Occipital lobe (tissue), 2 donors: ENCODE measurements around the gene CANT1. TPM values are rescaled to one million over a fixed set of nuclear protein-coding genes. Genes with fewer than 3 reads are reported as not detected.

Experiments
- DNase-seq: peaks from one replicate; lab custom pipeline; 2025; lab: John Stamatoyannopoulos, UW
- total RNA-seq: library from RNA; depleted of rRNA; stranded (reverse); fragments of >200 nt; gene quantifications from one replicate; pipeline ENCODE4 v1.2.3, GENCODE V29; 2014

The CANT1 gene
- total RNA-seq, 1 donor from 2014 or later, result 13.1 TPM

DNA sequence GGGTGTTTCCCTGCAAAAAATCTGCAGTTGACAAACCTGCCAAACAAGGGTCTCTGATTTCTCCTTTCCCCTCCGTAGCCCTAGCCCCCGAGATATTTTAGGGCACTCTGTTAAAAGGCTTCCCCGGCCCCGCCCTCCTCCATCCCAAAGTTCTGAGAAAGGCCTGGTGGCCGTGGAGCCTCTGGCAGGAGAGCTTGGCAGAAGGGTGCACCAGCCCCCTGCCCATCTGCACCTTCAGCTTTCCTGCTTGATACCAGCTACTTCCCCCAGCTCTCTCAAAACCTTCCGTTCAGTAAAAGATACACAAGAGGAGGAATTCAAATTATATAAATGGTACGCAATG lies 711 bp upstream of the CANT1 start:
- DNase-seq, result no peak

DNA sequence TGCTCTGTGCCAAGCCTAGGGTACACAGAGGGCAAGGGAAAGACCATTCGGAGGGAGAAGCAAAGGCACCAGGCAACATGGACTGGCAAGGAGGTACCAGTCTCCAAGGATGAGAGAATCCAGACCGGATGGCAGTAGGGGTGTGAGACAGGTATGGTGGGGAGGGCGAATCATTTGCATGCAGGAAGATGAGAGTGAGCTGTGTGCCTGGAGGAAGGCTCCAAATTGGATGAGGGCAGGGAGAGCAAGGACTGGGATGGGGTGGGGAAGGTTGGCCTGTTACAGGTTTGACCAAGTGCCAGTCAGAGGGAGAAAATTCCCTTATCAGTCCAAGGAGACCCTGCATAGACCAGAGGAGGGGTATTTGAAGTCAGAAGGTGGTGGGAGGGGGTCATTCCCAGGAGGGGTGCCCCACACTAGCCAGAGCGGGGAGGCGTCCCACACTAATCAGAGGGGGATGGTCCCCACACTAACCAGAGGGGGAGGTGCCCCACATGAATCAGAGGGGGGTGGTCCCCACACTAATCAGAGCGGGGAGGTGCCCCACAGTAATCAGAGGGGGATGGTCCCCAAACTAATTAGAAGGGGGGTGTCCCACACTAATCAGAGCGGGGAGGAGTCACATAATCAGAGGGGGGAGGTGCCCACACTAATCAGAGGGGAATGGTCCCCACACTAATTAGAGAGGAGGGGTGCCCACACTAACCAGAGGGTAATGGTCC lies 737 bp downstream of the CANT1 start:
- no peak for DNase-seq

DNA sequence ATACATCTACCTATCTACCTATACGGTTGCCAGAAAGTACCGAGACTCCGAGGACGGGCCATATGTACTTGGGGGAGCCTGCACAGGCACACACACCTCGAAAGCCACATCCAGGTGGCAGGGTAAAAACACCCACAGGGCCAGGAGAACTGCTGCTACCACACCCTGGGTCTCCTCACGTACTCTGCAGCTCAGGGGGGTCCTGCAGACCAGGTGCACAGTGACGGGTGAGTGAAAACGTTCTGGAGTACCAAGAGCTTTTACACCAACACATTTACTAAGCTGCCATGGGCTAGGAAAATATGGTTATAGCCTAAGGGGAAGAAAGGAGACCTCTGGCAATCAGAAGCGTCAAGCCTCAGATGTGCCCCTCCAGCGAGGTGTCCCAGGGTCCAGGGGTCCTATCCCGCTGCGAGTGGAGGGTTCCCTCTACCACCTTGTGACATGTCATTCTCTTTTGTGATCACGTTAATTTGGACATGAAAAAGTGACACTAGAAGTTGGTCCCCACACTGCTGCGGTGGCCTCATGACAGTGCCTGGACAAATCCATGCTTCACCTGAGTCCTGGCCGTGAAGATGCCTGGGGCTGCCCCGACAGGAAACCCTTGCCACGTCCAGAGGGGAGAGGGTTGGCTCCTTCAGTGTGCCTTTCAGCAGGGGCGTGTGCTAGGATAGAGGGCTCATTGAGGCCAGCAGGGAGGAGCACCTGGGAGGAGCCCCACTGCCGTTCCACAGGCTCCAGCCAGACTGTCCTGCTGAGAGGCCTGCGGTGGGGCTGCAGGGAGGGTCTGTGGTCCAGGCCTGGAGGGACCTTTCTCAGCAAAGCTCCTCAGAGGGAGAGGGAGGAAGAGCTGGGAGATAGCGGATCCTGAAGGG lies 1.8 kb downstream of the CANT1 start:
- DNase-seq, result no peak

DNA sequence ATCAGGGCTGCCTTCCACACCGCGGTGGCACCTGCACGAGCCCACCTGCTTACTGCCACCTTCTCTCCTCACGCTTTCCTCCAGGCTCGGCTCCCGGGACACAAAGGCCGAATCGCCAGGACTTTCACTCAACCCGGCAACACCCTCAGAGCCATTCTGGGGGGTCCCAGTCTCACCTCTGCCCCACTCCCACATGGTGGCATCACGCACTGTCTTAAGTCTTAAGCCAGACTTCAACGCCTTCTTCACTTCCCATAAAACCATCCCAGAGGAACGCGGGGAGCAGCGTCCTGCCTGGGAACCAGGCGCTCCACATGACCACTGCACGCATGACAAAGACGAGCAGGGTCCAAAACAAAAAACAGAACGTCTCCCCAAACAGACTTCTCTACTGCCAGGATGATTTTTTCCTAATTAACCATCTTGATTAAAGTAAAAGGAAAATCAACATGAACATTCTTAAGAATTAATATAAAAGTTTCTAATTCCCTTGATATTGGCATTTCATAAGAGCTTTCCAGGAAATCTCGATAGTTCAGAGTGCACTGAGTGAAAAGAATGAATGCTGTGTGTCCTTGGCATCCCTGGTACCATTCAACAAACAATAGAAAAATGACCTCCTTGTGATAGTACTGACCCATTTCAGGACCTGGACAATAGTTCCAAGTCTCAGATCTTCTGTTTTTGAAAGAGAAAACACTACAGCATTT lies 2.6 kb downstream of the CANT1 start:
- no peak for DNase-seq

DNA sequence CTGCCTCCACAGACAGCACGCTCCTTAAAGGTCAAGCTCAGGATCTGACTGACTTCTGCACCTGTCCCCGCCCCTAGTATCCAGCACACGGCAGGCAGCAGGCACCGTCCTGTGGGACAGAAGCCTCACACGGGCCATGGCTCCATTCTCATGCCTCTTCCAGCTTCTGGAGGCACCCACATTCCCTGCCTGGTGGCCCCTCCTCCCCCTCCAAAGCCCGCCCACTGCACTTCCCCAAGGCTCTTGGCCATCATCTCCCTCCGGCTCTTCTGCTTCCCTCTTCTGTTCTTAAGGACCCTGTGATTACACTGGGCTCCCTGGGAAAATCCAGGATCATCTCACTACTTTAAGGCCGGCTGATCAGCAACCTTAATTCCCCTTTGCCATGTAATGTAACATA lies 3.5 kb downstream of the CANT1 start:
- DNase-seq, result no peak

DNA sequence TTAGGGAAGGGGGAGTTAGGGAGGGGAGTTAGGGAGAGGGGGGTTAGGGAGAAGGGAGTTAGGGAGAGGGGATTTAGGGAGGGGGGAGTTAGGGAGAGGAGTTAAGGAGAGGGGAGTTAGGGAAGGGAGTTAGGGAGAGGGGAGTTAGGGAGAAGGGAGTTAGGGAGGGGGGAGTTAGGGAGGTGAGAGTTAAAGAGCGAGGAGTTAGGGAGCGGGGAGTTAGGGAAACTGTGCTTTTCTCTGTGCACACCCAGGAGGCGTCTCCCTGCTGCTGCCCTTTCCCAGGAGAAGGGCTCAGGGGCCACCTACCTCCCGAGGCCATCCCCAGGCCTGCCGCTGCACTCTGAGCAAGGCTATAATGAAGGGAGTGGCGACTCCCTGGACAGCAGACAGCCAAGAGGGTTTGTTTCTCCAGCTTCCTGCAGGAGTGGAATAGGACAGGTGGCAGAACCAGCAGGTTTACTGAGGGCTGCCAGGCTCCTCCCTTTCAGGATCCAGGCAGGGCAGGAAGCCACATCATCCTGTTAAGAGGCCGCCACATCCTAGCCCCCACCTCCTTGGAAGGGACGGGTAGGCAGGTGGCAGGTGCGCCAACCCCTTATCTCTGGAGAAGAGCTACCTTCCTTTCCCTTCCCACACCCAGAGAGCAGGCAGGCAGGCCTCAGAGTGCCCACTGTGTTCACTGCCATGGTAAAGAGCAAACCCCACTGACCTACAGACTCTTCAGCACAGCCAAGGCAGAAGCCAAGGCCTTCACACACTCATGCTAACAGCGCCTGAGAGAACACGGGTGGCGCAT lies 4.3 kb downstream of the CANT1 start:
- DNase-seq, result no peak

DNA sequence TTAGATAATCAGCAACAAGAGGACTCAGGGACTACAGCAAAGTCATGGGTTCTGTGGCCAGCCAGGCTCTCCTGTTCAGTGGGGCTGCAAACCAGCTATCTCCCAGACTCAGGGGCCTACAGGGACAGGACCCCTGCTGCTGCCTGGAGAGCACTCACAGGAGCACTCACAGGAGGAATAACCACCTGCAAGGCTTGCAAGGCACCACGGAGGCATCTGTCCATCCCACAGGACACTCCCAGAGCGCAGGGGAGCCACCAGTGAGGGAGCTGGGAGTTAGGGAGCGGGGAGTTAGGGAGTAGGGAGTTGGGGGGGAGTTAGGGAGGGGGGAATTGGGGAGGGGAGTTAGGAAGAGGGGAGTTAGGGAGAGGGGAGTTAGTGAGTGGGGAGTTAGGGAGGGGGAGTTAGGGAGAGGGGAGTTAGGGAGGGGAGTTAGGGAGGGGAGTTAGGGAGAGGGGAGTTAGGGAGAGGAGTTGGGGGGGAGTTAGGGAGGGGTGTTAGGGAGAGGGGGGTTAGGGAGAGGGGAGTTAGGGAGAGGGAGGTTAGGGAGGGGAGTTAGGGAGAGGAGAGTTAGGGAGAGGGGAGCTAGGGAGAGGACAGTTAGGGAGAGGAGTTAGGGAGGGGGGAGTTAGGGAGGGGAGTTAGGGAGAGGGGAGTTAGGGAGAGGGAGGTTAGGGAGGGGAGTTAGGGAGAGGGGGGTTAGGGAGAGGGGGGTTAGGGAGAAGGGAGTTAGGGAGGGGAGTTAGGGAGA lies 5.7 kb downstream of the CANT1 start:
- DNase-seq, result no peak

DNA sequence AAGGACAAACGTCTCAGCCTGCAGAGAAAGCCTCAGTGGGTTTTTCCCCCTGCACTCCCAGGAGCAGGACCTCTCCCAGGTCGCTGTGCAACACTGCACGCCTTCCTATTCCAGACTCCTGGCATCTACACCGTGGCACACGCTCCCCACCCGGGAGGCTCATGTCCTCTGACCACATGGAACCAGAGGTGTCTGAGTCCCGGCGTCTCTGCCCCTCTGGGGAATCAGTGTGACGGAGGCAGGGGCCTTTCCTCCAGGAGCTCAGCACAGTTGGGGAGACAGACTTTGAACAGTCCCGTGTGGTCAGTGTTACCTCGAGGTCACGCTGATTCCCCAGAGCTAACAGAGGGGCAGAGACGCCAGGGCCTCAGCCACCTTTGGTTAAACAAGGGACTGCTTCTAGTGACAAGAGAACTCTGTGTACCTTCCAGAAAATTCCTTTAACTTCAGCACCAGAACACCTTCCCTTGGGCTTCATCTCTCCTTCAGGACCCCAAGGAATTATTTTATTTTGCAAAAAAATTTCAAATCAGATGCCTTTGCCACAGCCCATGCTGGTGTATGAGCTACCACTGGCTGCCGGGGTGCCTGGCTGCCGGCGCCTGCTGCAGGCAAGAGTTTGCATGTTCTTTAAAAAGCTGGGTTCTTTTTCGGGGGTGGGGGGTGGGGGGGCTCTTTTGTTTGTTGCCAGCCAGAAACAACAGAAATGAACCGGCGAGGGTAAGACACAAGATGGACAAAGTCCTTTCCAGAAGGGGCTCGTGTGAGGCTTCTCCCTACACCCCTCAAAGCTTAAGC lies 6.6 kb downstream of the CANT1 start:
- DNase-seq, result no peak

DNA sequence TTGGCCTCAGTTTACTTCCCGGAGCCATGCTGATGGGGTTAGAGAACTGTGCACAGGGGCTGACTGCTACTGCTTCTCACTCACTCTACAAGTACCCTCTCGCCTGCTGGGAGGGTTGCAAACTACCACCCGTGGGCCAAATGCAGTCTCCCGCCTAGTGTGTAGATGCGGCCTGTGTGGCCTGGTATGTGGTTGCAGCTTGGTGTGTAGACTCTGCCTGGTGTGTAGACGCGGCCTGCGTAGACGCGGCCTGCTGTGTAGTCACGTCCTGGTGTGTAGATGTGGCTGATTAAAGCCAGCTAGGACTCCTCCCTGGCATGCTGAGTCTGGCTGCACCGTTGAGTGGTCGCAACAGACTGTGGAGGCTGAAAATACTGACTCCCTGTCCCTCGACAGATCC lies 7.3 kb downstream of the CANT1 start:
- DNase-seq, result no peak

DNA sequence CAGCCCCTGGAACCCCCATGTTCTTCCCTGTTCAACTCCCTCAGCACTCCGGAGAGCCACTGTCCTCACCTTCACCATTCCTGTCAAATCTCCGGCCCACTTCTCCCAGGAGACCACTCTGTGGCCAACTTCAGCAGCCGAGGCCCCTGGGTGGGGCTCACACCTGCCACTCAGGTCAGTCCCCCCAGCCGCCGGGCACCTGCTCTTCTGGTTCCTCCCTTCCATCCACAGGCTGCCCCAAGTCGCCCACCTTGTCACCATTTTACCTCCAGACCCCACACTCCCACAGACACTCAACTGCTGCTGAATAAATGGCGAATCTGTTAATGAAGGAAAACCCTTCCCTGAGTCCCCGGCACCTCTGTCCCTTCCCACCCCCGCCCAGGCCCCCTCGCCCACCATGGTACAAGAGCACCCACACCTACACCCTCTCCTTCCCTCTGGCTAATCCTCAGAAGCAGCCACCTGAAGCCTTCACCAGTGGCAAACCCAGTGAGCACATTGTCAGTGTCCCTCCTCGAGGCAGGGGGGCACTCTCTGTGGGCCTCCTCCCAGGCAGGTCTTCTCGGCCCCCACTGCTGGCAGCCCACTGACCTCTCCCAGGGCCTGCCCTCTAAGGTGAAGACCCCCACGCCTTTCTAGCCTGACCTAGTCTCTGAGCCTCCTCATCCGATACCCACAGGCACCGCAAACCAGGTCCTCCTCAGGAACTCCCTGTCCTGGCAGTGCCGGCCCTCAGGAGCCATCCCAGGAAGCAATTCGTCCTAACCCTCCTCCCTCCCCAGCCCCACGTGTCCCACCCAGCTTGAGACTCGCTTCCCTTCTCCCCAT lies 8.2 kb downstream of the CANT1 start:
- no peak for DNase-seq

DNA sequence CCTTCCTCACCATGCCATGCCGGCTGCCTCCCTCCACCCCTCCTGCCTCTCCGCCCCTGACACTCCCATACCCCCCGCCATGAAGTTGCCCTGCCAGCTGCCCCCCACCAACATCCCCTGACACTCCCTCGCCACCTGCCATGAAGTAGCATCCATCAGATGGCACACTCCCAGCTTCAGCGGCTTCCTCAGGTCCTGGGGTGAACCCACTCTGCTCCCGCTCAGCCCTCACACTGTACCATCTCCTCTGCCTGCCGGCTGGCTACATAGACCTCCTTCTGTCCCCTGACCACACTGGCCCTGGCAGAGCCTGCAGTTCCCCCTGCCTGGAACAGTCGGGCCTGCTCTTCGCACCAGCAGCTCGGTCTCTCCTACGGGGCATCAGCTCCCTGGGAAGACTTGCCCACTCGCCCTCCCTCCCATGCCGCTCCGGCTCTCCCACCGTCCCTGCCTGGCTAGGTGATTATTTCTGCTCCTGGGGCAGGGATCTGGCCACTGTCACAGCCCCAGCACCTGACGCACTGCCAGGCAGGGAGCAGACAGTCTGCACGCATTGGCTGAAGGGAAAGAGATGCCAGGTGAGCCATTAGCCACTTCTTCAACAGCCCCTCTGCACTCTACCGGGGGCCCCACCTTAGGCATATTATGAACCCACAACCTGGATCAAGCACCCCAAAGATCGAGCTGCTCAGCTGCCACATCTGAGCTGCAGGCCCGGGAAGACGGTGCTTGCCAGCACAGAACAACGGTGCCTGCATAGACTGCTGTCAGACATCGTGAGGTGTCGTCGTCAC lies 9.0 kb downstream of the CANT1 start:
- DNase-seq, result no peak

DNA sequence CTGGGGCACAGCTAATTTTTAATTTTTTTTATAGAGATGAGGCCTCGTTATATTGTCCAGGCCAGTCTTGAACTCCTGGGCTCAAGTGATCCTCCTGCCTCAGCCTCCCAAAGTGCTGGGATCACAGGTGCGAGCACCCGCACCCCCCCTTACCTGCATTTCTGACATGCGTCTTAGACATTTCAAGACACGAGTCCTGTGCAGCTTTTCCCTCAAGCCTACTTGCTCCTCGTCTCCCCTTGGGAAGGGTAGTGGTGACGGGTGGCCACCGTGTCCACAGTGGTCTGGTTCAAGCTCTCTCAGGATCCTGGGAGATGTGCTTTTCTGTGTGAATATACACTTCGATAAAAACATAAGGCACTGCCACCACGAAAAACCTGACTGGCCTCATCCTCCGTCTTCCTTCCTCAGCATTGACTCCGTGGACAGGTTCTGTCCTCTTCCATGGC lies 9.6 kb downstream of the CANT1 start:
- no peak for DNase-seq

DNA sequence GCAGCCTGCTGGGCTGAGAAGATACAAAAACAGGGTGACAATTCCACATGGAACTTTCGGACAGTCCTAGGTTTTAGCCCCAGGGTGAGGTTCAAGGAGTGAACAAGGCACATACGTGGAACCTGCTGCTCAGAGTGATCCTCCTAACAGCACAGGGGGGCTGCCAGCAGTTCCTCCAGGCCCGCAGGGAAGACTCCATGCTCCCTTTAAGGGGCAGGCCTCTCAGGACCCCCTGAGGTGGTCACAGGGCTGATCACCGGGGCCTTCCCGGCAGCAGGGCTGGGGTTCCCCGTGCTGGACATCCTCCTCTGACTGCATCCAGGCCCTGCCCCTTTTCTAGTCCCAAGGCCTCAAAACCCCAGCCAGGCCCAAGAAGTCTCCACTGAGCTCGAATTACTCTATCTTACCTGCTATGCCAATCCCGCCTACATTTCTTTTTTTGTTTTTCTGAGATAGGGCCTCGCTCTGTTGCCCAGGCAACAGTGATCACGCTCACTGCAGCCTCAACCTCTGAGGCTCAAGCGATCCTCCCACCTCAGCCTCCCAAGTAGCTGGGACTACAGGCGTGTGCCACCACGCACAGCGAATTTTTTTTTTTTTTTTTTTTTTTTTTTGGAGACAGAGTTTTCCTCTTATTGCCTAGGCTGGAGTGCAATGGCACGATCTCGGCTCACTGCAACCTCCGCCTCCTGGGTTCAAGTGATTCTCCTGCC lies 10.4 kb downstream of the CANT1 start:
- no peak for DNase-seq

DNA sequence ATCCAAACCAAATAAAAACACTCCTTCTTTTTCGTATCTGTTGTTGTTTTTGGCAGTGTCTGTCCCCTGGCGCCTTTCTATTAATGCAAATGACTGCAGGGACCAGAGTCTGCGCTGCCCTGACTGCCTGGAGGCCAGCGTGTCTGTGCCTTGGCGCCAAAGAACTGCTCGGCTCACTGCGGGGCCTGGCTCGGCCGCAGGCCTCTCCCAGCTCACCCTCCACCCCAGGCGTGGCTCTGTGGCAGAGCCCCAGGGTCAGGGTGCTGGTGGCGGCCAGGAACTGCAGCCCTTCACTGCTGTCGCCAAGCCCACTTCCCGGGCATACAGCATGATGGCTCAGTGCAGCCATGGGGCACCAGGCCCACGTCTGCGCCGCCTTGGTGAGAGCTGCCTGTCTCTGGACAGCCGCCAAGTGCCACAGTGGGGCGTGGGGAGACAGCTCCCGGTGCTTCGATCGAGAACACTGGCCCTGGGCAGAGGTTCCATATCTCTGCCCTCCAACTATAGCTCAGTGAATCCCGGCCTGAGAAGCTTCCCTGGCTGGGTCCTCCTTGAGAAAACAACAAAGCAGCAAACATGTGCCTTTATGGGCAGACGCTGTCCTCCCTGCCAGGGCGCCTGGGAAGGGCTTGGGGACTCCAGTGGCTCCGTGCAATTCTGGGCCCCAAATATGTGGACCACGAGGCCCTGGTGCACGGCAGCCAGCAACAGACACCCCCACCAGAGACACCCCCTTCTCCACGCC lies 11.1 kb downstream of the CANT1 start:
- DNase-seq, result no peak

DNA sequence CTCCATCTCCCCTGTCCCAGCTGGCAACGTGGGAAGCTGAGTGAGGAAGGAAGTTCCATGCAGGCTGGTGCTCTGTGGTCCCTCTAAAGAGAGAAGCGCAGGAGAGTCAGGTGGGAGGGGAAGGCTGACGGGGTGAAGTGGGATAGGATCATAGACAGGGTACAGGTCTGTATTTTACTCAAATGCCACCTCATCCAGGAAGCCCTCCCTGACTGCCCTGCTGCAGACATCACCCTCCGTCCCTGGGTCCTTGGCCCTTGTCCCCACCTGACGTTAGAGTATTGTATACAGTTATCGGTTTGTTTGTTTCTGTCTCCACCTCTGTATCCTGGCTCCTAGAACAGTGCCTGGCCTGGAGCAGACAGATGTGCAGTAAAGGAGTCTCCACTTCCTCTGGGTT lies 11.7 kb downstream of the CANT1 start:
- DNase-seq, result no peak

DNA sequence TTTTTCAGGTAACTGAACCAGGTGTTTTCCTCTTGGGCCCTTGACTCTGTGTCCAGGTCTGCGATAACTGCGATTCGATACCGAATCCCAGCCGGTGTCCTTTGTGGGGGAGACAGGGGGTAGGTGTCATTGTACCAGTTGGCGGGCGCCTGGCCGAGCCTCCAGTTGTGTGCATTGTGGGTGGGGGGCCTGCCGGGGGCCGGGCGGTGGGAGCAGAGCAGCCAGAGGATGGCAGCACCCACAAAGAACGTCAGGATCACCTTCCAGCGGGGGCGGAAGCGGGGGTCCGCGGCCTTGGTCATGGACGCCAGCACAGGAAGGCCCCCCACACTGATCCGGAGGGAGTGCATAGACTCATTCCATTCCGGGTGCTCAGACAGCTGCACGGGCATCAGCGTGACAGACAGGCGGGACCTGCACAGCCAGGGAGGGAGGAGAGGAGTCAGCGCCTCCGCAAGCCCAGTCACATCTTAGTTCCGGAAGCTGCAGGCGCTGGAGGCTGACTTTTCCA lies 12.3 kb downstream of the CANT1 start:
- no peak for DNase-seq

DNA sequence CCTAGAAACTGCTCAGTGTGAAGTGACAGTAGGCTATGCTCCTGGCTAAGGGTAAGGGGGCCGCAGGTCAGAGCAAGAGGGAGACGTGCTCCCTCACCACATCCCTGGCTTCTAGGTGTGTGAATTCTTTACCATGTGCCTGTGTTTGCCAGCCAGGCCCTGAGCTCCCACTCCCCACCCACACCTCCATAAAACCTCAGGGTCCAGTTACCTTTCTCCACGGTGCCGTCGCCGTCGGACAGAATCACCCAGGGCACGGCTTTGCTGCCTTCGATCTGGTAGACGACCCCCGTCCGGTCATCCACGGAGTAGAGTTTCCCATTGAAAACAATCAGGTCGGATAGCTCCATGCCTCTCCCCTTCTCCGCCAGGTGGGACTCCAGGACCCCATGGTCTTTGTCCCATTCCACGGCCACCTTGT lies 12.8 kb downstream of the CANT1 start:
- no peak for DNase-seq
